H9 (cell line): Measurements from ENCODE around the gene DIPK1B. TPM values are rescaled to one million over a fixed set of nuclear protein-coding genes. Genes with fewer than 3 reads are reported as not detected.

Experiments used
- DNase-seq: peaks from one replicate; pipeline ENCODE4 v3.0.0-alpha.2; 2017
- H2AFZ ChIP-seq: one replicate; pipeline ENCODE4 v1.6.1; 2013; ENCODE audit warnings: mild to moderate bottlenecking, low read length, control low read depth, moderate library complexity
- H2AK5ac ChIP-seq: 2 replicates; pipeline ENCODE4 v1.6.1; 2013; ENCODE audit warnings: low read length, control low read depth, mixed read lengths; ENCODE audit not compliant: insufficient read length
- H2BK120ac ChIP-seq: one replicate; pipeline ENCODE4 v1.6.1; 2013; ENCODE audit warnings: low read depth, mild to moderate bottlenecking, low read length, control low read depth, inconsistent platforms; ENCODE audit not compliant: poor library complexity, severe bottlenecking
- H2BK12ac ChIP-seq: 2 replicates; pipeline ENCODE4 v1.6.1; 2013; ENCODE audit warnings: low read length, control low read depth, mixed read lengths, low read depth; ENCODE audit not compliant: insufficient read length
- H2BK15ac ChIP-seq: 2 replicates; pipeline ENCODE4 v1.6.1; 2013; ENCODE audit warnings: low read depth, low read length, control low read depth
- H2BK20ac ChIP-seq: one replicate; pipeline ENCODE4 v1.6.1; 2013; ENCODE audit warnings: low read depth, mild to moderate bottlenecking, low read length, control low read depth, inconsistent platforms; ENCODE audit not compliant: poor library complexity, severe bottlenecking
- H2BK5ac ChIP-seq: 2 replicates; pipeline ENCODE4 v1.6.1; 2013; ENCODE audit warnings: low read length, control low read depth, mixed read lengths; ENCODE audit not compliant: insufficient read length
- H3K14ac ChIP-seq: 2 replicates; pipeline ENCODE4 v1.6.1; 2013; ENCODE audit warnings: low read length, control low read depth; ENCODE audit not compliant: insufficient read depth
- H3K18ac ChIP-seq: 2 replicates; pipeline ENCODE4 v1.6.1; 2013; ENCODE audit warnings: low read depth, mild to moderate bottlenecking, mixed read lengths, low read length, control low read depth; ENCODE audit not compliant: insufficient read length
- H3K23ac ChIP-seq: 2 replicates; pipeline ENCODE4 v1.6.1; 2013; ENCODE audit warnings: low read length, control low read depth, mixed read lengths, low read depth; ENCODE audit not compliant: insufficient read length
- H3K23me2 ChIP-seq: 2 replicates; pipeline ENCODE4 v1.6.1; 2013; ENCODE audit warnings: low read depth, mild to moderate bottlenecking, mixed read lengths, low read length, control low read depth; ENCODE audit not compliant: insufficient read length, poor library complexity, severe bottlenecking
- H3K27ac ChIP-seq: 2 replicates; pipeline ENCODE4 v1.5.1; 2013; ENCODE audit warnings: low read length, control low read depth, mixed read lengths, low read depth; ENCODE audit not compliant: insufficient read length
- H3K27me3 ChIP-seq: 2 replicates; pipeline ENCODE4 v1.6.1; 2013; ENCODE audit warnings: low read length, control low read depth, inconsistent platforms; ENCODE audit not compliant: insufficient read depth
- H3K4ac ChIP-seq: 2 replicates; pipeline ENCODE4 v1.6.1; 2013; ENCODE audit warnings: low read depth, mild to moderate bottlenecking, control low read depth, inconsistent platforms, low read length, moderate library complexity
- H3K4me1 ChIP-seq: 2 replicates; pipeline ENCODE4 v1.6.1; 2013; ENCODE audit warnings: low read length, control low read depth, inconsistent platforms; ENCODE audit not compliant: insufficient read depth
- H3K4me2 ChIP-seq: 2 replicates; pipeline ENCODE4 v1.6.1; 2013; ENCODE audit warnings: low read length, control low read depth, mixed read lengths; ENCODE audit not compliant: insufficient read length, insufficient read depth
- H3K56ac ChIP-seq: 2 replicates; pipeline ENCODE4 v1.6.1; 2013; ENCODE audit warnings: low read depth, mild to moderate bottlenecking, mixed read lengths, low read length, control low read depth; ENCODE audit not compliant: insufficient read length
- H3K79me1 ChIP-seq: 2 replicates; pipeline ENCODE4 v1.6.1; 2013; ENCODE audit warnings: low read depth, mild to moderate bottlenecking, moderate library complexity, low read length, control low read depth, inconsistent platforms; ENCODE audit not compliant: insufficient read depth, poor library complexity, severe bottlenecking
- H3K79me2 ChIP-seq: 2 replicates; pipeline ENCODE4 v1.6.1; 2013; ENCODE audit warnings: low read length, control low read depth, inconsistent platforms; ENCODE audit not compliant: insufficient read depth
- H3K9ac ChIP-seq: 2 replicates; pipeline ENCODE4 v1.6.1; 2013; ENCODE audit warnings: low read length, control low read depth, mixed read lengths; ENCODE audit not compliant: insufficient read length; ENCODE audit errors: extremely low read depth
- H3K9me3 ChIP-seq: one replicate; pipeline ENCODE4 v1.6.1; 2013; ENCODE audit warnings: low read depth, low read length, inconsistent platforms; ENCODE audit not compliant: control insufficient read depth
- H3T11ph ChIP-seq: one replicate; pipeline ENCODE4 v1.6.1; 2013; ENCODE audit warnings: mild to moderate bottlenecking, low read length, control low read depth, inconsistent platforms
- H4K20me1 ChIP-seq: one replicate; pipeline ENCODE4 v1.6.1; 2013; ENCODE audit not compliant: control insufficient read depth, insufficient read length, insufficient read depth
- H4K5ac ChIP-seq: 2 replicates; pipeline ENCODE4 v1.6.1; 2013; ENCODE audit warnings: low read depth, mild to moderate bottlenecking, mixed read lengths, low read length, control low read depth; ENCODE audit not compliant: insufficient read length
- H4K8ac ChIP-seq: replicated peaks from 2 replicates; pipeline ENCODE4 v1.6.1; 2013; ENCODE audit warnings: low read length, control low read depth, mixed read lengths, low read depth; ENCODE audit not compliant: insufficient read length
- H4K91ac ChIP-seq: 2 replicates; pipeline ENCODE4 v1.6.1; 2013; ENCODE audit warnings: low read depth, mild to moderate bottlenecking, moderate library complexity, mixed read lengths, low read length, control low read depth; ENCODE audit not compliant: insufficient read length
- H3K27ac Mint-ChIP-seq, 3 experiments: 2 replicates in 2 of 3; 3 replicates in 1 of 3; pipeline ENCODE4 v1.8.0; 2020 to 2021; ENCODE audit warnings: mixed read lengths in 3 of 3, mild to moderate bottlenecking in 1 of 3, moderate library complexity in 1 of 3
- H3K27me3 Mint-ChIP-seq: 2 replicates; pipeline ENCODE4 v1.8.0; 2021; ENCODE audit warnings: low read depth, mild to moderate bottlenecking, moderate library complexity, mixed read lengths
- H3K36me3 Mint-ChIP-seq, 3 experiments: 2 replicates in 2 of 3; 3 replicates in 1 of 3; pipeline ENCODE4 v1.8.0; 2020 to 2021; ENCODE audit warnings: low read depth in 3 of 3, mixed read lengths in 3 of 3; ENCODE audit not compliant: insufficient read depth in 1 of 3
- H3K4me1 Mint-ChIP-seq, 2 experiments: 2 replicates each; pipeline ENCODE4 v1.8.0; 2020; ENCODE audit warnings: mixed read lengths in 2 of 2
- H3K4me3 Mint-ChIP-seq, 2 experiments: 2 replicates in 1 of 2; 3 replicates in 1 of 2; pipeline ENCODE4 v1.8.0; 2020 to 2021; ENCODE audit warnings: mild to moderate bottlenecking in 2 of 2, mixed read lengths in 2 of 2, moderate library complexity in 1 of 2
- H3K9me3 Mint-ChIP-seq, 2 experiments: 2 replicates in 1 of 2; 3 replicates in 1 of 2; pipeline ENCODE4 v1.8.0; 2020; ENCODE audit warnings: mild to moderate bottlenecking in 2 of 2, mixed read lengths in 2 of 2, moderate library complexity in 1 of 2
- WGBS: extraction: QIAGEN DNeasy Blood & Tissue Kit; methylation state at CpG from one replicate; pipeline ENCODE4 v1.1.7; 2013; ENCODE audit warnings: missing lambda C conversion rate, low lambda C conversion rate, mixed read lengths; ENCODE audit not compliant: insufficient read length; ENCODE audit errors: extremely low coverage; 5-methylcytosine and 5-hydroxymethylcytosine counted together
- total RNA-seq: library from RNA; stranded (reverse); gene quantifications from 2 replicates; pipeline ENCODE4 v1.2.1, GENCODE V29; 2021
- TF ChIP-seq, protein P1 (sequence below): fragments of 200-600 bp; sonication (generic); conservative IDR thresholded peaks from 3 replicates; pipeline ENCODE4 v1.8.0; 2021; ENCODE audit warnings: antibody characterized with exemption, mild to moderate bottlenecking

Gene DIPK1B
- total RNA-seq, 1 experiment from 2014 or later: 40.3 TPM

DNA sequence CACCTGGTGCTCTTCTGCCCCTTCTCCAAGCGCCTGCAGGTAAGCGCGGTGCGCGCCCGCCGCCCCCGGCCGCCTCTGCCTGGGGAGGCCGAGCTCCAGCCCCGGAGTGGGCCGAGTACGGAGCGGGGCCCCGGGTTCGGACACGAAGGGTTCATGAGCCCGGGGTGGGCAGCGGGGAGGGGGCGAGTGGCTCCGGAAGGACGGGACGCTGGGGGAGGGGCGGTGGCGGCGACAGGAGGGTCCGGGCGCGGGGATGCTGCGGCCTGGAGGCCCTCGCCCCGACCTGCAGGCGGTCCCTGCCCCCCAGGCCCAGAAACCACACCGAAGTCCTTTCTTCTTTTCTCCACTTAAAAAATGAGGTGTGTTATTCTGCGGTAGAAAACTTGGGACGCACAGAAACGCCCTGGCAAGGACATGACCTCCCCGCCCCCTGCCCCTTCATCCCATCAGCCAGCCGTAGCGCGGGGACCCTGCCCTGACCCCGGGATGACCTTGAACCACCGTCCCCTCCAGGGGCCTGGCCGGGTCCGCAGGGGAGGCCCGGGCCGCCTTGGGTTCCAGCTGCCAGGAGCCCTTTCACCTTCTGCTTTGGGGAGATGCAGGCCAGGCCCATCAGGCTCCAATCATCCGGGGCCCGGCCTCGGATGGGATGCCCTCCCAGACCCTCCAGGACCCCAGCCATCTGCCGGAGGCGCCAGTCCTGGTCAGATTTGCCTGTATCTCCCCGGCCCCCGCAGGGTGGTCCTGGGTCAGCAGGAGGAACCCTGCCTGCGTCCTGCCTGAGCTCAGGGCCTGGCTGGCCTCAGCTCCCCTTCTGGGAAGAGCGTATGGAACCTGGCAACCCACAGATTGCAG lies 545 bp downstream of the DIPK1B start:
- H3K23me2 ChIP-seq: peaks cover 12% of the 10 kb centered on the region
- peaks cover 4% of the 10 kb centered on the region; the same call in 1 of the 2 replicates for H3K79me2 ChIP-seq
- H3K79me1 ChIP-seq: peaks cover 8% of the 10 kb centered on the region
- H3K27ac ChIP-seq: no peak overlapping the region
- no peak overlapping the region for H4K91ac ChIP-seq
- no peak overlapping the region for H2AK5ac ChIP-seq
- TF ChIP-seq, protein P1, sequence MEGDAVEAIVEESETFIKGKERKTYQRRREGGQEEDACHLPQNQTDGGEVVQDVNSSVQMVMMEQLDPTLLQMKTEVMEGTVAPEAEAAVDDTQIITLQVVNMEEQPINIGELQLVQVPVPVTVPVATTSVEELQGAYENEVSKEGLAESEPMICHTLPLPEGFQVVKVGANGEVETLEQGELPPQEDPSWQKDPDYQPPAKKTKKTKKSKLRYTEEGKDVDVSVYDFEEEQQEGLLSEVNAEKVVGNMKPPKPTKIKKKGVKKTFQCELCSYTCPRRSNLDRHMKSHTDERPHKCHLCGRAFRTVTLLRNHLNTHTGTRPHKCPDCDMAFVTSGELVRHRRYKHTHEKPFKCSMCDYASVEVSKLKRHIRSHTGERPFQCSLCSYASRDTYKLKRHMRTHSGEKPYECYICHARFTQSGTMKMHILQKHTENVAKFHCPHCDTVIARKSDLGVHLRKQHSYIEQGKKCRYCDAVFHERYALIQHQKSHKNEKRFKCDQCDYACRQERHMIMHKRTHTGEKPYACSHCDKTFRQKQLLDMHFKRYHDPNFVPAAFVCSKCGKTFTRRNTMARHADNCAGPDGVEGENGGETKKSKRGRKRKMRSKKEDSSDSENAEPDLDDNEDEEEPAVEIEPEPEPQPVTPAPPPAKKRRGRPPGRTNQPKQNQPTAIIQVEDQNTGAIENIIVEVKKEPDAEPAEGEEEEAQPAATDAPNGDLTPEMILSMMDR: no peak
- H3K9me3 ChIP-seq: no peaks in the 10 kb centered on the region
- no peaks in the 10 kb centered on the region for H3K27me3 ChIP-seq
- peak; percentile 37 for DNase-seq
- no peaks in the 10 kb centered on the region; the same call in 1 of the 2 replicates for H3K4me1 ChIP-seq
- peak overlapping the region; percentile 70 to 85 for H3K4me3 Mint-ChIP-seq
- no peak overlapping the region for H3K56ac ChIP-seq
- no peaks in the 10 kb centered on the region for H4K20me1 ChIP-seq
- no peak overlapping the region for H3K4ac ChIP-seq
- no peak overlapping the region for H3K23ac ChIP-seq
- peaks cover 3 to 10% of the 10 kb centered on the region in 2 experiments for H3K4me1 Mint-ChIP-seq
- H2BK15ac ChIP-seq: no peak overlapping the region
- no peak overlapping the region for H2BK12ac ChIP-seq
- no peak overlapping the region for H2BK120ac ChIP-seq
- WGBS: no CpG with 5 or more reads among the region's 56 CpGs
- H3K4me2 ChIP-seq: peak overlapping the region; percentile 70
- peaks cover 35% of the 10 kb centered on the region for H3K27me3 Mint-ChIP-seq
- H2BK20ac ChIP-seq: no peak overlapping the region
- H3K14ac ChIP-seq: 0 out of 2 replicates have a peak overlapping the region, but pooled peaks have one; percentile 74
- no peak overlapping the region for H3K9ac ChIP-seq
- H2BK5ac ChIP-seq: no peak overlapping the region
- peaks cover 0 to 5% (median 4%) of the 10 kb centered on the region in 3 experiments; a peak in 3 of 7 replicates for H3K36me3 Mint-ChIP-seq
- no peaks in the 10 kb centered on the region for H3K9me3 Mint-ChIP-seq
- H4K5ac ChIP-seq: no peak overlapping the region
- H2AFZ ChIP-seq: no peak overlapping the region
- no peak overlapping the region for H4K8ac ChIP-seq
- no peak overlapping the region for H3K18ac ChIP-seq
- H3K27ac Mint-ChIP-seq: 0 out of 7 replicates have a peak overlapping the region, but pooled peaks of 1 of the 3 experiments have one; percentile 44
- no peak overlapping the region for H3T11ph ChIP-seq
